Neural cell (in vitro differentiated cells): ENCODE data around the gene SULF2. TPM values are rescaled to one million over a fixed set of nuclear protein-coding genes. Genes with fewer than 3 reads are reported as not detected.

Experiments
- H2AFZ ChIP-seq: fragments of 200-600, 300-800 bp; sonication (generic), shearing (Covaris generic); 2 replicates; pipeline ENCODE4 v1.6.0; 2014; ENCODE audit warnings: low read depth, mild to moderate bottlenecking, antibody characterized with exemption, low read length, moderate library complexity
- H3F3A ChIP-seq: fragments of 200-600 bp; shearing (Covaris generic); 2 replicates; pipeline ENCODE4 v1.6.1; 2016; ENCODE audit warnings: mild to moderate bottlenecking, moderate library complexity, mixed read lengths, antibody characterized with exemption, low read length; ENCODE audit not compliant: insufficient read depth, poor library complexity, severe bottlenecking
- H3K27ac ChIP-seq: fragments of 200-600, 300-800 bp; sonication (generic), shearing (Covaris generic); 2 replicates; pipeline ENCODE4 v1.5.1; 2014; ENCODE audit warnings: mild to moderate bottlenecking, low read length, moderate library complexity
- H3K27me3 ChIP-seq: fragments of 300-800, 200-600 bp; sonication (generic), shearing (Covaris generic); 2 replicates; pipeline ENCODE4 v1.6.0; 2014; ENCODE audit warnings: mild to moderate bottlenecking, low read depth, low read length, moderate library complexity; ENCODE audit not compliant: insufficient read depth
- H3K36me3 ChIP-seq: fragments of 300-800, 200-600 bp; sonication (generic), shearing (Covaris generic); 2 replicates; pipeline ENCODE4 v1.5.1; 2014; ENCODE audit warnings: mild to moderate bottlenecking, antibody characterized with exemption, low read length, moderate library complexity; ENCODE audit not compliant: insufficient read depth
- H3K4me2 ChIP-seq: fragments of 300-800, 200-600 bp; sonication (generic), shearing (Covaris generic); 2 replicates; pipeline ENCODE4 v1.6.0; 2014; ENCODE audit warnings: mild to moderate bottlenecking, low read length
- H3K4me3 ChIP-seq: fragments of 300-800, 200-600 bp; sonication (generic), shearing (Covaris generic); 2 replicates; pipeline ENCODE4 v1.5.1; 2014; ENCODE audit warnings: mild to moderate bottlenecking, low read length, moderate library complexity
- H3K79me2 ChIP-seq: fragments of 200-600 bp; shearing (Covaris generic); replicated peaks from 2 replicates; pipeline ENCODE4 v1.6.0; 2014; ENCODE audit warnings: mild to moderate bottlenecking, low read length, moderate library complexity; ENCODE audit not compliant: insufficient read depth
- H3K9ac ChIP-seq: fragments of 300-800, 200-600 bp; sonication (generic), shearing (Covaris generic); 2 replicates; pipeline ENCODE4 v1.6.1; 2016; ENCODE audit warnings: mild to moderate bottlenecking, low read length, mixed read lengths
- H3K9me2 ChIP-seq: fragments of 200-600 bp; shearing (Covaris generic); 2 replicates; pipeline ENCODE4 v1.6.1; 2016; ENCODE audit warnings: mild to moderate bottlenecking, low read length, mixed read lengths; ENCODE audit not compliant: insufficient read depth
- H3K9me3 ChIP-seq: fragments of 200-600, 300-800 bp; sonication (generic), shearing (Covaris generic); 2 replicates; pipeline ENCODE4 v1.6.1; 2016; ENCODE audit warnings: mild to moderate bottlenecking, mixed run types, low read length, moderate library complexity, mixed read lengths
- H4K20me1 ChIP-seq: fragments of 200-600 bp; shearing (Covaris generic); 2 replicates; pipeline ENCODE4 v1.6.1; 2016; ENCODE audit warnings: mild to moderate bottlenecking, mixed run types; ENCODE audit not compliant: insufficient read depth
- EP300 ChIP-seq: fragments of 450-650 bp; conservative IDR thresholded peaks from 2 replicates; pipeline ENCODE4 v1.6.1; 2014; ENCODE audit warnings: antibody characterized with exemption, mild to moderate bottlenecking, moderate library complexity; ENCODE audit not compliant: poor library complexity, severe bottlenecking
- EZH2 ChIP-seq: fragments of 200-600, 300-800 bp; shearing (Covaris generic), sonication (generic); IDR thresholded peaks from 2 replicates; pipeline ENCODE4 v1.6.1; 2014; ENCODE audit warnings: antibody characterized with exemption, low read length, borderline replicate concordance, mild to moderate bottlenecking; ENCODE audit not compliant: insufficient read depth, poor library complexity, severe bottlenecking
- MXI1 ChIP-seq: fragments of 450-650 bp; conservative IDR thresholded peaks from 2 replicates; pipeline ENCODE4 v1.6.1; 2014; ENCODE audit warnings: antibody characterized with exemption, mild to moderate bottlenecking; ENCODE audit not compliant: poor library complexity, severe bottlenecking
- POLR2AphosphoS5 ChIP-seq: IDR thresholded peaks from 2 replicates; pipeline ENCODE4 v1.6.1; 2012
- RAD21 ChIP-seq: fragments of 450-650 bp; conservative IDR thresholded peaks from 2 replicates; pipeline ENCODE4 v1.6.1; 2014; ENCODE audit warnings: antibody characterized with exemption, mild to moderate bottlenecking, moderate library complexity
- SMC3 ChIP-seq: fragments of 450-650 bp; conservative IDR thresholded peaks from 2 replicates; pipeline ENCODE4 v1.6.1; 2014; ENCODE audit warnings: antibody characterized with exemption, mild to moderate bottlenecking, moderate library complexity; ENCODE audit not compliant: poor library complexity
- TAF1 ChIP-seq: IDR thresholded peaks from 2 replicates; pipeline ENCODE4 v1.6.1; 2012; ENCODE audit warnings: low read depth
- polyA plus RNA-seq: library from polyadenylated mRNA; depleted of rRNA; stranded (reverse); fragments of >200 nt; gene quantifications from 2 replicates; pipeline ENCODE4 v1.2.3, GENCODE V29; 2014
- TF ChIP-seq, protein P1 (sequence below): fragments of 450-650 bp; IDR thresholded peaks from 2 replicates; pipeline ENCODE4 v1.5.1; 2014; ENCODE audit warnings: antibody characterized with exemption, mild to moderate bottlenecking, moderate library complexity; ENCODE audit not compliant: poor library complexity, severe bottlenecking
- TF ChIP-seq, protein P2 (sequence below): IDR thresholded peaks from 2 replicates; pipeline ENCODE4 v1.6.1; 2012; ENCODE audit warnings: borderline replicate concordance

The SULF2 gene
- polyA plus RNA-seq, 1 donor from 2014 or later: 30.0 TPM

DNA sequence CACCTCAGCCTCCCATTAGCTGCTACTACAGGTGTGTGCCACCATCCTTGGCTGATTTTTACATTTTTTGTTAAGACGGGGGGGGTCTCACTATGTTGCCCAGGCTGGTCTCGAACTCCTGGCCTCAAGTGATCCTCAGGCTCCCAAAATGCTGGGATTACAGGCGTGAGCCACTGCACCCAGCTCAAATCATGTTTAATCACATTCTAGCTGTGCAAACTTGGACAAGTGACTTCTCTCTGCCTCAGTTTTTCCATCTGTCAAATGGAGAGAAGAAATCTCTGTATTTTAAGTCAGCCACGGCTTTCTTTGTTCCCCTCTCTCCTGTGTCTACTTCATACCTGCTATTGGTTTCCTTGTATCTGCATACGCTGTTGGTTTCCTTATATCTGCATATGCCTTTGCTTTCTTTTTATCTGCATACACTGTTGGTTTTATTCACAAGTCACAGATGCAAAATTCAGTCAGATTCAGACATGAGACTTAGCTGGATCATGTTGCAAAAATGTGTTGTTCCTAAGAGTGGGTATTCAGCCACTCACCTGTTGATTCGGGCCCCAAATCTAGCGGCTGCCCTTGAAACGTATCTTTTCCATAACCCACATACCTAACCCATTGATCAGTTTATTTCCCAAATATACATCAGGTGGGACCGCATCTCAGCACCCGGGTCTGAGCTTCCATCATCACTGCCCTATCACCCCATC, 30.2 kb downstream of the SULF2 start:
- Histone ChIP-seq H3K79me2 (no peaks in the 10 kb centered on the region), H3K4me3 (no peak overlapping the region), H3K27ac (no peak overlapping the region), H3K36me3 (no peaks in the 10 kb centered on the region), H3K9me3 (no peaks in the 10 kb centered on the region), H3F3A (no peaks in the 10 kb centered on the region), H3K9ac (no peak overlapping the region), H3K9me2 (no peaks in the 10 kb centered on the region), H3K27me3 (no peaks in the 10 kb centered on the region), H4K20me1 (no peaks in the 10 kb centered on the region), H3K4me2 (no peak overlapping the region), H2AFZ (no peak overlapping the region)
- TF ChIP-seq POLR2AphosphoS5: no peak
- TF ChIP-seq SMC3: no peak
- no peak for TF ChIP-seq EP300
- TF ChIP-seq, protein P1, sequence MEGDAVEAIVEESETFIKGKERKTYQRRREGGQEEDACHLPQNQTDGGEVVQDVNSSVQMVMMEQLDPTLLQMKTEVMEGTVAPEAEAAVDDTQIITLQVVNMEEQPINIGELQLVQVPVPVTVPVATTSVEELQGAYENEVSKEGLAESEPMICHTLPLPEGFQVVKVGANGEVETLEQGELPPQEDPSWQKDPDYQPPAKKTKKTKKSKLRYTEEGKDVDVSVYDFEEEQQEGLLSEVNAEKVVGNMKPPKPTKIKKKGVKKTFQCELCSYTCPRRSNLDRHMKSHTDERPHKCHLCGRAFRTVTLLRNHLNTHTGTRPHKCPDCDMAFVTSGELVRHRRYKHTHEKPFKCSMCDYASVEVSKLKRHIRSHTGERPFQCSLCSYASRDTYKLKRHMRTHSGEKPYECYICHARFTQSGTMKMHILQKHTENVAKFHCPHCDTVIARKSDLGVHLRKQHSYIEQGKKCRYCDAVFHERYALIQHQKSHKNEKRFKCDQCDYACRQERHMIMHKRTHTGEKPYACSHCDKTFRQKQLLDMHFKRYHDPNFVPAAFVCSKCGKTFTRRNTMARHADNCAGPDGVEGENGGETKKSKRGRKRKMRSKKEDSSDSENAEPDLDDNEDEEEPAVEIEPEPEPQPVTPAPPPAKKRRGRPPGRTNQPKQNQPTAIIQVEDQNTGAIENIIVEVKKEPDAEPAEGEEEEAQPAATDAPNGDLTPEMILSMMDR: no peak
- no peak for TF ChIP-seq RAD21
- no peak for TF ChIP-seq MXI1
- no peak for TF ChIP-seq TAF1
- TF ChIP-seq, protein P2, sequence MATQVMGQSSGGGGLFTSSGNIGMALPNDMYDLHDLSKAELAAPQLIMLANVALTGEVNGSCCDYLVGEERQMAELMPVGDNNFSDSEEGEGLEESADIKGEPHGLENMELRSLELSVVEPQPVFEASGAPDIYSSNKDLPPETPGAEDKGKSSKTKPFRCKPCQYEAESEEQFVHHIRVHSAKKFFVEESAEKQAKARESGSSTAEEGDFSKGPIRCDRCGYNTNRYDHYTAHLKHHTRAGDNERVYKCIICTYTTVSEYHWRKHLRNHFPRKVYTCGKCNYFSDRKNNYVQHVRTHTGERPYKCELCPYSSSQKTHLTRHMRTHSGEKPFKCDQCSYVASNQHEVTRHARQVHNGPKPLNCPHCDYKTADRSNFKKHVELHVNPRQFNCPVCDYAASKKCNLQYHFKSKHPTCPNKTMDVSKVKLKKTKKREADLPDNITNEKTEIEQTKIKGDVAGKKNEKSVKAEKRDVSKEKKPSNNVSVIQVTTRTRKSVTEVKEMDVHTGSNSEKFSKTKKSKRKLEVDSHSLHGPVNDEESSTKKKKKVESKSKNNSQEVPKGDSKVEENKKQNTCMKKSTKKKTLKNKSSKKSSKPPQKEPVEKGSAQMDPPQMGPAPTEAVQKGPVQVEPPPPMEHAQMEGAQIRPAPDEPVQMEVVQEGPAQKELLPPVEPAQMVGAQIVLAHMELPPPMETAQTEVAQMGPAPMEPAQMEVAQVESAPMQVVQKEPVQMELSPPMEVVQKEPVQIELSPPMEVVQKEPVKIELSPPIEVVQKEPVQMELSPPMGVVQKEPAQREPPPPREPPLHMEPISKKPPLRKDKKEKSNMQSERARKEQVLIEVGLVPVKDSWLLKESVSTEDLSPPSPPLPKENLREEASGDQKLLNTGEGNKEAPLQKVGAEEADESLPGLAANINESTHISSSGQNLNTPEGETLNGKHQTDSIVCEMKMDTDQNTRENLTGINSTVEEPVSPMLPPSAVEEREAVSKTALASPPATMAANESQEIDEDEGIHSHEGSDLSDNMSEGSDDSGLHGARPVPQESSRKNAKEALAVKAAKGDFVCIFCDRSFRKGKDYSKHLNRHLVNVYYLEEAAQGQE: no peak
- no peak for TF ChIP-seq EZH2

DNA sequence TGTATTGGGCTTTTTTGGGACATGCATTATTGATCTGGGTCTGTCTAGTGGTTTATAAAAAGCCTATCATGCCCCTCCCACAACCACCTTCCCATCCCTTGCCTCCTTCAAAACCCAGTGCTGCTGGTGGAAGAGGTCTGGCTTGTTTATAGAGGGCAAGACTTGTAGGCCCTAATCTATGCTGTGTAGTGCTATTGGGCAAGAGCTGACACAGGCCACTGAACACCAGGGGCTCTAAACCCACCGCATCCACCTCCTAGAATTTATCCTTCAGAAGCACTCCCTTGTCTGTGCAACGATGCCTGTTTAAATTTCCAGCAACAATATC, 30.9 kb downstream of the SULF2 start:
- Histone ChIP-seq H3K4me3 (no peak overlapping the region), H3K9me2 (no peaks in the 10 kb centered on the region), H3F3A (no peaks in the 10 kb centered on the region), H3K9ac (no peak overlapping the region), H3K36me3 (no peaks in the 10 kb centered on the region), H3K9me3 (no peaks in the 10 kb centered on the region), H3K4me2 (no peak overlapping the region), H3K27ac (no peak overlapping the region), H4K20me1 (no peaks in the 10 kb centered on the region), H2AFZ (no peak overlapping the region), H3K27me3 (no peaks in the 10 kb centered on the region), H3K79me2 (no peaks in the 10 kb centered on the region)
- TF ChIP-seq EZH2 (no peak), SMC3 (no peak), MXI1 (no peak), POLR2AphosphoS5 (no peak), TAF1 (no peak), RAD21 (no peak), EP300 (no peak)
- TF ChIP-seq, protein P2: no peak
- TF ChIP-seq, protein P1: no peak
